H9 (cell line): ENCODE measurements around the gene ARID1A. TPM values are rescaled to one million over a fixed set of nuclear protein-coding genes. Genes with fewer than 3 reads are reported as not detected.

ENCODE experiments used
- DNase-seq: peaks from one replicate; pipeline ENCODE4 v3.0.0-alpha.2; 2017
- H2AFZ ChIP-seq: one replicate; pipeline ENCODE4 v1.6.1; 2013; ENCODE audit warnings: mild to moderate bottlenecking, low read length, control low read depth, moderate library complexity
- H2AK5ac ChIP-seq: 2 replicates; pipeline ENCODE4 v1.6.1; 2013; ENCODE audit warnings: low read length, control low read depth, mixed read lengths; ENCODE audit not compliant: insufficient read length
- H2BK120ac ChIP-seq: one replicate; pipeline ENCODE4 v1.6.1; 2013; ENCODE audit warnings: low read depth, mild to moderate bottlenecking, low read length, control low read depth, inconsistent platforms; ENCODE audit not compliant: poor library complexity, severe bottlenecking
- H2BK12ac ChIP-seq: 2 replicates; pipeline ENCODE4 v1.6.1; 2013; ENCODE audit warnings: low read length, control low read depth, mixed read lengths, low read depth; ENCODE audit not compliant: insufficient read length
- H2BK15ac ChIP-seq: 2 replicates; pipeline ENCODE4 v1.6.1; 2013; ENCODE audit warnings: low read depth, low read length, control low read depth
- H2BK20ac ChIP-seq: one replicate; pipeline ENCODE4 v1.6.1; 2013; ENCODE audit warnings: low read depth, mild to moderate bottlenecking, low read length, control low read depth, inconsistent platforms; ENCODE audit not compliant: poor library complexity, severe bottlenecking
- H2BK5ac ChIP-seq: 2 replicates; pipeline ENCODE4 v1.6.1; 2013; ENCODE audit warnings: low read length, control low read depth, mixed read lengths; ENCODE audit not compliant: insufficient read length
- H3K14ac ChIP-seq: 2 replicates; pipeline ENCODE4 v1.6.1; 2013; ENCODE audit warnings: low read length, control low read depth; ENCODE audit not compliant: insufficient read depth
- H3K18ac ChIP-seq: 2 replicates; pipeline ENCODE4 v1.6.1; 2013; ENCODE audit warnings: low read depth, mild to moderate bottlenecking, mixed read lengths, low read length, control low read depth; ENCODE audit not compliant: insufficient read length
- H3K23ac ChIP-seq: 2 replicates; pipeline ENCODE4 v1.6.1; 2013; ENCODE audit warnings: low read length, control low read depth, mixed read lengths, low read depth; ENCODE audit not compliant: insufficient read length
- H3K23me2 ChIP-seq: 2 replicates; pipeline ENCODE4 v1.6.1; 2013; ENCODE audit warnings: low read depth, mild to moderate bottlenecking, mixed read lengths, low read length, control low read depth; ENCODE audit not compliant: insufficient read length, poor library complexity, severe bottlenecking
- H3K27ac ChIP-seq: 2 replicates; pipeline ENCODE4 v1.5.1; 2013; ENCODE audit warnings: low read length, control low read depth, mixed read lengths, low read depth; ENCODE audit not compliant: insufficient read length
- H3K27me3 ChIP-seq: 2 replicates; pipeline ENCODE4 v1.6.1; 2013; ENCODE audit warnings: low read length, control low read depth, inconsistent platforms; ENCODE audit not compliant: insufficient read depth
- H3K4ac ChIP-seq: 2 replicates; pipeline ENCODE4 v1.6.1; 2013; ENCODE audit warnings: low read depth, mild to moderate bottlenecking, control low read depth, inconsistent platforms, low read length, moderate library complexity
- H3K4me1 ChIP-seq: 2 replicates; pipeline ENCODE4 v1.6.1; 2013; ENCODE audit warnings: low read length, control low read depth, inconsistent platforms; ENCODE audit not compliant: insufficient read depth
- H3K4me2 ChIP-seq: 2 replicates; pipeline ENCODE4 v1.6.1; 2013; ENCODE audit warnings: low read length, control low read depth, mixed read lengths; ENCODE audit not compliant: insufficient read length, insufficient read depth
- H3K56ac ChIP-seq: 2 replicates; pipeline ENCODE4 v1.6.1; 2013; ENCODE audit warnings: low read depth, mild to moderate bottlenecking, mixed read lengths, low read length, control low read depth; ENCODE audit not compliant: insufficient read length
- H3K79me1 ChIP-seq: 2 replicates; pipeline ENCODE4 v1.6.1; 2013; ENCODE audit warnings: low read depth, mild to moderate bottlenecking, moderate library complexity, low read length, control low read depth, inconsistent platforms; ENCODE audit not compliant: insufficient read depth, poor library complexity, severe bottlenecking
- H3K79me2 ChIP-seq: 2 replicates; pipeline ENCODE4 v1.6.1; 2013; ENCODE audit warnings: low read length, control low read depth, inconsistent platforms; ENCODE audit not compliant: insufficient read depth
- H3K9ac ChIP-seq: 2 replicates; pipeline ENCODE4 v1.6.1; 2013; ENCODE audit warnings: low read length, control low read depth, mixed read lengths; ENCODE audit not compliant: insufficient read length; ENCODE audit errors: extremely low read depth
- H3K9me3 ChIP-seq: one replicate; pipeline ENCODE4 v1.6.1; 2013; ENCODE audit warnings: low read depth, low read length, inconsistent platforms; ENCODE audit not compliant: control insufficient read depth
- H3T11ph ChIP-seq: one replicate; pipeline ENCODE4 v1.6.1; 2013; ENCODE audit warnings: mild to moderate bottlenecking, low read length, control low read depth, inconsistent platforms
- H4K20me1 ChIP-seq: one replicate; pipeline ENCODE4 v1.6.1; 2013; ENCODE audit not compliant: control insufficient read depth, insufficient read length, insufficient read depth
- H4K5ac ChIP-seq: 2 replicates; pipeline ENCODE4 v1.6.1; 2013; ENCODE audit warnings: low read depth, mild to moderate bottlenecking, mixed read lengths, low read length, control low read depth; ENCODE audit not compliant: insufficient read length
- H4K8ac ChIP-seq: replicated peaks from 2 replicates; pipeline ENCODE4 v1.6.1; 2013; ENCODE audit warnings: low read length, control low read depth, mixed read lengths, low read depth; ENCODE audit not compliant: insufficient read length
- H4K91ac ChIP-seq: 2 replicates; pipeline ENCODE4 v1.6.1; 2013; ENCODE audit warnings: low read depth, mild to moderate bottlenecking, moderate library complexity, mixed read lengths, low read length, control low read depth; ENCODE audit not compliant: insufficient read length
- H3K27ac Mint-ChIP-seq, 3 experiments: 2 replicates in 2 of 3; 3 replicates in 1 of 3; pipeline ENCODE4 v1.8.0; 2020 to 2021; ENCODE audit warnings: mixed read lengths in 3 of 3, mild to moderate bottlenecking in 1 of 3, moderate library complexity in 1 of 3
- H3K27me3 Mint-ChIP-seq: 2 replicates; pipeline ENCODE4 v1.8.0; 2021; ENCODE audit warnings: low read depth, mild to moderate bottlenecking, moderate library complexity, mixed read lengths
- H3K36me3 Mint-ChIP-seq, 3 experiments: 2 replicates in 2 of 3; 3 replicates in 1 of 3; pipeline ENCODE4 v1.8.0; 2020 to 2021; ENCODE audit warnings: low read depth in 3 of 3, mixed read lengths in 3 of 3; ENCODE audit not compliant: insufficient read depth in 1 of 3
- H3K4me1 Mint-ChIP-seq, 2 experiments: 2 replicates each; pipeline ENCODE4 v1.8.0; 2020; ENCODE audit warnings: mixed read lengths in 2 of 2
- H3K4me3 Mint-ChIP-seq, 2 experiments: 2 replicates in 1 of 2; 3 replicates in 1 of 2; pipeline ENCODE4 v1.8.0; 2020 to 2021; ENCODE audit warnings: mild to moderate bottlenecking in 2 of 2, mixed read lengths in 2 of 2, moderate library complexity in 1 of 2
- H3K9me3 Mint-ChIP-seq, 2 experiments: 2 replicates in 1 of 2; 3 replicates in 1 of 2; pipeline ENCODE4 v1.8.0; 2020; ENCODE audit warnings: mild to moderate bottlenecking in 2 of 2, mixed read lengths in 2 of 2, moderate library complexity in 1 of 2
- WGBS: extraction: QIAGEN DNeasy Blood & Tissue Kit; methylation state at CpG from one replicate; pipeline ENCODE4 v1.1.7; 2013; ENCODE audit warnings: missing lambda C conversion rate, low lambda C conversion rate, mixed read lengths; ENCODE audit not compliant: insufficient read length; ENCODE audit errors: extremely low coverage; 5-methylcytosine and 5-hydroxymethylcytosine counted together
- total RNA-seq: library from RNA; stranded (reverse); gene quantifications from 2 replicates; pipeline ENCODE4 v1.2.1, GENCODE V29; 2021
- TF ChIP-seq, protein P1 (sequence below): fragments of 200-600 bp; sonication (generic); conservative IDR thresholded peaks from 3 replicates; pipeline ENCODE4 v1.8.0; 2021; ENCODE audit warnings: antibody characterized with exemption, mild to moderate bottlenecking

Gene ARID1A
- total RNA-seq, 1 experiment from 2014 or later = 147 TPM

DNA sequence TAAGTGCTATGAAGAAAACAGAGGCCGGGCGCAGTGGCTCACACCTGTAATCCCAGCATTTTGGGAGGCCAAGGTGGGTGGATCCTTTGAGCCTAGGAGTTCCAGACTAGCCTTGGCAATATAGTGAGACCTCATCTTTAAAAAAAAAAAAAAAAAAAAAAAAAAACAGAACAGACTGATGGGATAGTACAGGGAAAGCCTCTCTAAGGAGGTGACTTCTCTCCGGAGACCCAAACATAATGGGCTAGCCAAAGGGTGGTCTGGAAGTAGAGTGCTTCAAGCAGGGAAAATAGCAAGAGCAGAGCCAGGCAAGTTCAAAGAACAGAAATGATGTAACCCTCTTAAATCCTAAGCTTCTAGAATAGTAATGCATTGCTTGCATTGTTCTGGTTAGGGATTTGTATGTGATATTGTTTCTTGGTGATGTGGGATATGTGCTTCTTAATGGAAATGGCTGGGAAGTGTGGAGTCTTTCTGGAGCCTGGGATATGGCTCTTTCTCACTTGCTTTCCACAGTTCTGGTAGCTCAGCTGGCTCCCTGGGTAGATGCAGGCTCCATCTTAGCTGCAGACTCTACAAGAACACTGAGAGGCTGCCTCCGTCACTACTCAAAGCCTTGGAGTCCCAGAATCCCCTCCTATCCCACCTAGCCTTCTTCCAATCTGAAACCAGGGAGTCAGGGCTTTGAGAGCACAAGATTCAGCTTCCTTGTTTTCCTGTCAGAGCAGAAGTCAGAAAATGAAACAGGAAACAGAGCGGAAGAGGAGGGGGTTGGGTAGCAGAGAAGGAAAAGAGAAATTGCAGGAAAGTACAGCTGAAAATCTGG is 90.0 kb downstream of the ARID1A start:
- Histone ChIP-seq H2BK5ac (no peak overlapping the region), H4K5ac (no peak overlapping the region), H3K79me2 (no peaks in the 10 kb centered on the region; the same call in 1 of the 2 replicates), H2BK15ac (no peak overlapping the region), H3K9ac (no peak overlapping the region), H2BK20ac (no peak overlapping the region), H3T11ph (no peak overlapping the region), H3K23me2 (peaks cover 10% of the 10 kb centered on the region), H3K56ac (no peak overlapping the region), H3K27ac (no peak overlapping the region), H4K8ac (no peak overlapping the region), H3K27me3 (no peaks in the 10 kb centered on the region), H3K79me1 (no peaks in the 10 kb centered on the region), H3K4me1 (peaks cover 5% of the 10 kb centered on the region; the same call in 1 of the 2 replicates), H4K20me1 (no peaks in the 10 kb centered on the region), H3K4ac (no peak overlapping the region), H2BK12ac (no peak overlapping the region), H3K4me2 (no peak overlapping the region), H3K23ac (no peak overlapping the region), H4K91ac (no peak overlapping the region), H3K18ac (no peak overlapping the region), H2AK5ac (no peak overlapping the region), H3K14ac (no peak overlapping the region), H2BK120ac (no peak overlapping the region), H2AFZ (no peak overlapping the region), H3K9me3 (no peaks in the 10 kb centered on the region)
- no peak for DNase-seq
- Mint-ChIP-seq H3K9me3 (no peaks in the 10 kb centered on the region), H3K4me1 (peaks cover 52 to 59% of the 10 kb centered on the region in 2 experiments), H3K27me3 (no peaks in the 10 kb centered on the region; the same call in 1 of the 2 replicates), H3K36me3 (peaks cover 3 to 23% (median 17%) of the 10 kb centered on the region in 3 experiments; a peak in 6 of 7 replicates), H3K27ac (peak overlapping the region; percentile 91 to 99 (median 98); a peak in 6 of 7 replicates), H3K4me3 (peak overlapping the region in 1 of 2 experiments; percentile 28; a peak in 3 of 5 replicates)
- TF ChIP-seq, protein P1, sequence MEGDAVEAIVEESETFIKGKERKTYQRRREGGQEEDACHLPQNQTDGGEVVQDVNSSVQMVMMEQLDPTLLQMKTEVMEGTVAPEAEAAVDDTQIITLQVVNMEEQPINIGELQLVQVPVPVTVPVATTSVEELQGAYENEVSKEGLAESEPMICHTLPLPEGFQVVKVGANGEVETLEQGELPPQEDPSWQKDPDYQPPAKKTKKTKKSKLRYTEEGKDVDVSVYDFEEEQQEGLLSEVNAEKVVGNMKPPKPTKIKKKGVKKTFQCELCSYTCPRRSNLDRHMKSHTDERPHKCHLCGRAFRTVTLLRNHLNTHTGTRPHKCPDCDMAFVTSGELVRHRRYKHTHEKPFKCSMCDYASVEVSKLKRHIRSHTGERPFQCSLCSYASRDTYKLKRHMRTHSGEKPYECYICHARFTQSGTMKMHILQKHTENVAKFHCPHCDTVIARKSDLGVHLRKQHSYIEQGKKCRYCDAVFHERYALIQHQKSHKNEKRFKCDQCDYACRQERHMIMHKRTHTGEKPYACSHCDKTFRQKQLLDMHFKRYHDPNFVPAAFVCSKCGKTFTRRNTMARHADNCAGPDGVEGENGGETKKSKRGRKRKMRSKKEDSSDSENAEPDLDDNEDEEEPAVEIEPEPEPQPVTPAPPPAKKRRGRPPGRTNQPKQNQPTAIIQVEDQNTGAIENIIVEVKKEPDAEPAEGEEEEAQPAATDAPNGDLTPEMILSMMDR = no peak
- no CpG with 5 or more reads among the region's 5 CpGs for WGBS
